ENCODE results near the gene PRSS12.
A peak's percentile ranks its signal among the peaks of the same experiment; 100 is the strongest.

PRSS12 gene

DNA sequence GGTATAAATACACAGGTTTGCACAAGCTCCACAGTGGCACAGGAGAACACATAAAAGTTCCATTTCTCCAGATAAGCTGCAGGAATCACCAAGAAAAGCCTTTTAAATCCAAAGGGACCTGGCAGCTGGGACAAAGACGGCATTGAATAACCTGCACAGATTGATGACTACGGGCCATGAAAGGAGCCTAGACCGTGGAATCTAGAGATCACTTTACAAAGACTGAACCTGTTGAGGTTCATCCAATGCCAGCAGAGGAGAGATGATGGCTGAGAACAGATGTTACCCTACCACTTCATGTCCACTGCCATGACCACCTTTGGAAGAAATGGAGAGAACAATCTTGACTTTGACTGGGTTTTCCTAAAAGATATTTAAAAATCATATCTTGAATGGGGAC is 88.7 kb downstream of the PRSS12 start:
- no peak overlapping the region for H3K4me3 ChIP-seq (replicated peaks; ENCODE audit: insufficient read depth, low read length)
- TF ChIP-seq REST (IDR thresholded peaks at IDR 0.05; ENCODE audit: insufficient replicate concordance, low read depth) (no peak), GABPA (IDR thresholded peaks at IDR 0.05; ENCODE audit: low read depth) (no peak), POLR2AphosphoS5 (IDR thresholded peaks at IDR 0.05; ENCODE audit: low read depth) (no peak), SPI1 (IDR thresholded peaks at IDR 0.05; ENCODE audit: borderline replicate concordance, low read depth) (no peak)
- TF ChIP-seq, protein P1, sequence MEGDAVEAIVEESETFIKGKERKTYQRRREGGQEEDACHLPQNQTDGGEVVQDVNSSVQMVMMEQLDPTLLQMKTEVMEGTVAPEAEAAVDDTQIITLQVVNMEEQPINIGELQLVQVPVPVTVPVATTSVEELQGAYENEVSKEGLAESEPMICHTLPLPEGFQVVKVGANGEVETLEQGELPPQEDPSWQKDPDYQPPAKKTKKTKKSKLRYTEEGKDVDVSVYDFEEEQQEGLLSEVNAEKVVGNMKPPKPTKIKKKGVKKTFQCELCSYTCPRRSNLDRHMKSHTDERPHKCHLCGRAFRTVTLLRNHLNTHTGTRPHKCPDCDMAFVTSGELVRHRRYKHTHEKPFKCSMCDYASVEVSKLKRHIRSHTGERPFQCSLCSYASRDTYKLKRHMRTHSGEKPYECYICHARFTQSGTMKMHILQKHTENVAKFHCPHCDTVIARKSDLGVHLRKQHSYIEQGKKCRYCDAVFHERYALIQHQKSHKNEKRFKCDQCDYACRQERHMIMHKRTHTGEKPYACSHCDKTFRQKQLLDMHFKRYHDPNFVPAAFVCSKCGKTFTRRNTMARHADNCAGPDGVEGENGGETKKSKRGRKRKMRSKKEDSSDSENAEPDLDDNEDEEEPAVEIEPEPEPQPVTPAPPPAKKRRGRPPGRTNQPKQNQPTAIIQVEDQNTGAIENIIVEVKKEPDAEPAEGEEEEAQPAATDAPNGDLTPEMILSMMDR (IDR thresholded peaks at IDR 0.05; ENCODE audit: insufficient read depth, low read length) = no peak
- H3K27ac ChIP-seq (replicated peaks) = no peak overlapping the region
- no peak for DNase-seq (ENCODE audit: low read depth in 1 of 2, low spot score in 1 of 2)
- no peaks in the 10 kb centered on the region for H3K27me3 ChIP-seq (ENCODE audit: insufficient read depth, poor library complexity, severe bottlenecking)

DNA sequence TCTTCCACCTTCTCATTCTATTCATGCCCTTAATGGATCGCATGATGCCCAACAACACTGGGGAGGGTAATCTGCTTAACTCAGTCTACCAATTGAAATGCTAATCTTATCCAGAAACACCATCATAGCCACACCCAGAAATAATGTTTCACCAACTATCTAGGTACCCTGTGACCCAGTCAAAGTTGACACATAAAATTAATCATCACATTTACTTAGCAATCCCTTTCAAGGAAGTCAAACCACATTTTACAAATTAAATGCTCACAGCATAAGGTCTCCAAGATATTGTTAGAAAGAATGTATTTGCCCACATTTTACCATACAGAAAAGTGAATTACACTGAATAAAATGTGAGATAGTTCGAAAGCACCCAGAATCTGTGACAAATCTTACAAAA is 92.5 kb downstream of the PRSS12 start:
- H3K27ac ChIP-seq (replicated peaks) = no peak overlapping the region
- no peaks in the 10 kb centered on the region for H3K27me3 ChIP-seq (ENCODE audit: insufficient read depth, poor library complexity, severe bottlenecking)
- no peak for DNase-seq (ENCODE audit: low read depth in 1 of 2, low spot score in 1 of 2)
- H3K4me3 ChIP-seq (replicated peaks; ENCODE audit: insufficient read depth, low read length) = no peak overlapping the region
- TF ChIP-seq, protein P1 (IDR thresholded peaks at IDR 0.05; ENCODE audit: insufficient read depth, low read length) = no peak
- no peak for TF ChIP-seq SPI1 (IDR thresholded peaks at IDR 0.05; ENCODE audit: borderline replicate concordance, low read depth)
- no peak for TF ChIP-seq REST (IDR thresholded peaks at IDR 0.05; ENCODE audit: insufficient replicate concordance, low read depth)
- no peak for TF ChIP-seq POLR2AphosphoS5 (IDR thresholded peaks at IDR 0.05; ENCODE audit: low read depth)
- TF ChIP-seq GABPA (IDR thresholded peaks at IDR 0.05; ENCODE audit: low read depth) = no peak

DNA sequence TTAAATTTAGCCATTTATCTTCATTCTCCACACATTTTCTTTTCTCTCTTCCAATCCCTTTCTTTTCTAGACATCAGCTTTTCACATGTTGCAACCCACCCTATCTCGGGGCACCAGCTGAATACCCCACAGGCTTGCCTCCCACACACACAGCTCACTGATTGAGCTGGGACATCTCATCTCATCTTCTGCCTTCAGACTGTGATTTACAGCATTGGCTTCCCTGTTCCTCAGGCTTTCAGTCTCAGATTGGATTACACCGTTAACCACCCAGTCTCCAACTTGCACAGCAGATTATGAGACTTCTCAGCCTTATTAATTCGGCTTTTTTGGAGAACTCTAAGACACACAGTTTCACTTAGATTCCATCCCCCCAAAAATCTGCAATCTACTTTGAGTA is 93.7 kb downstream of the PRSS12 start:
- H3K4me3 ChIP-seq (replicated peaks; ENCODE audit: insufficient read depth, low read length) = no peak overlapping the region
- TF ChIP-seq POLR2AphosphoS5 (IDR thresholded peaks at IDR 0.05; ENCODE audit: low read depth) = no peak
- TF ChIP-seq GABPA (IDR thresholded peaks at IDR 0.05; ENCODE audit: low read depth) = no peak
- H3K27me3 ChIP-seq (ENCODE audit: insufficient read depth, poor library complexity, severe bottlenecking) = no peaks in the 10 kb centered on the region
- no peak overlapping the region for H3K27ac ChIP-seq (replicated peaks)
- DNase-seq (ENCODE audit: low read depth in 1 of 2, low spot score in 1 of 2) = no peak

GRCh38 chr4:118254368-118254767 is 98.4 kb downstream of the PRSS12 start:
- no peak overlapping the region for H3K27ac ChIP-seq (replicated peaks)
- H3K4me3 ChIP-seq (replicated peaks; ENCODE audit: insufficient read depth, low read length) = no peak overlapping the region
- TF ChIP-seq REST (IDR thresholded peaks at IDR 0.05; ENCODE audit: insufficient replicate concordance, low read depth) (no peak), SPI1 (IDR thresholded peaks at IDR 0.05; ENCODE audit: borderline replicate concordance, low read depth) (peak; percentile 75)
- DNase-seq (ENCODE audit: low read depth in 1 of 2, low spot score in 1 of 2) = no peak
- no peaks in the 10 kb centered on the region for H3K27me3 ChIP-seq (ENCODE audit: insufficient read depth, poor library complexity, severe bottlenecking)
